Adipocyte (in vitro differentiated cells): ENCODE results near the gene MRPL45.
"Not testable (repeated sequence)": the region's sequence is repeated elsewhere in the genome, so short reads cannot be mapped to it uniquely, and the experiment has no call there.

Source experiments
- DNase-seq: peaks from one replicate; pipeline ENCODE4 v3.0.0-alpha.2; 2015; ENCODE audit warnings: low read depth
- H3K27me3 ChIP-seq: replicated peaks from 2 replicates; pipeline ENCODE4 v1.7.0; 2013; ENCODE audit warnings: mild to moderate bottlenecking, low read length, moderate library complexity; ENCODE audit not compliant: control insufficient read depth, insufficient read depth
- H3K36me3 ChIP-seq: 2 replicates; pipeline ENCODE4 v1.7.0; 2013; ENCODE audit warnings: low read length, mild to moderate bottlenecking, moderate library complexity; ENCODE audit not compliant: control insufficient read depth, insufficient read depth, severe bottlenecking
- H3K4me1 ChIP-seq: 2 replicates; pipeline ENCODE4 v1.7.0; 2013; ENCODE audit warnings: mild to moderate bottlenecking, low read length, moderate library complexity; ENCODE audit not compliant: control insufficient read depth, insufficient read depth
- H3K4me3 ChIP-seq: 2 replicates; pipeline ENCODE4 v1.7.0; 2013; ENCODE audit warnings: mild to moderate bottlenecking, low read length, moderate library complexity
- H3K9ac ChIP-seq: 2 replicates; pipeline ENCODE4 v1.7.0; 2013; ENCODE audit warnings: mild to moderate bottlenecking, low read length, moderate library complexity
- H3K9me3 ChIP-seq: 2 replicates; pipeline ENCODE4 v1.7.0; 2013; ENCODE audit warnings: mild to moderate bottlenecking, low read length, moderate library complexity; ENCODE audit not compliant: control insufficient read depth

The MRPL45 gene

DNA sequence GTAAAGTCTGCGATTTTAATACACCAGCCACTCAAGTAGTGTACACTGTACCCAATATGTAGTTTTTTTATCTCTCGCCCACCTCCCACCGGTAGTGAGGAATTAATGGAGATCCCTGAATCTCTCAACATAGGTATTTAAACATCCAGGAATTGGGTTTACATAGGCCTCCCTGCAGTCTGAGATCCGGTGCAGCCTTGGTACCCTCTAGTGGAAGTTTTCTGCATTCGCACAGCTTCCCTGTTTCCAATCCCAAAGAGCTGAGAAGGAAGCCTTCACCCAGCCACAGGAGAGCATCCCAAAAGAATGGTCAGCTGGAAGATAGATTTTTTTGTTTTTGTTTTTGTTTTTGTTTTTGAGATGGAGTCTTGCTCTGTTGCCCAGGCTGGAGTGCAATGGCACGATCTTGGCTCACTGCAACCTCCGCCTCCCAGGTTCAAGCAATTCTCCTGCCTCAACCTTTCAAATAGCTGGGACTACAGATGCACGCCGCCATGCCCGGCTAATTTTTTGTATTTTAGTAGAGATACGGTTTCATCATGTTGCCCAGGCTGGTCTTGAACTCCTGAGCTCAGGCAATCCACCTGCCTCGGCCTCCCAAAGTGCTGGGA, 8.6 kb upstream of the MRPL45 start:
- H3K9me3 ChIP-seq, H3K4me3 ChIP-seq, H3K4me1 ChIP-seq, H3K36me3 ChIP-seq, H3K9ac ChIP-seq, H3K27me3 ChIP-seq: not testable (repeated sequence)
- DNase-seq: peak; percentile 56

DNA sequence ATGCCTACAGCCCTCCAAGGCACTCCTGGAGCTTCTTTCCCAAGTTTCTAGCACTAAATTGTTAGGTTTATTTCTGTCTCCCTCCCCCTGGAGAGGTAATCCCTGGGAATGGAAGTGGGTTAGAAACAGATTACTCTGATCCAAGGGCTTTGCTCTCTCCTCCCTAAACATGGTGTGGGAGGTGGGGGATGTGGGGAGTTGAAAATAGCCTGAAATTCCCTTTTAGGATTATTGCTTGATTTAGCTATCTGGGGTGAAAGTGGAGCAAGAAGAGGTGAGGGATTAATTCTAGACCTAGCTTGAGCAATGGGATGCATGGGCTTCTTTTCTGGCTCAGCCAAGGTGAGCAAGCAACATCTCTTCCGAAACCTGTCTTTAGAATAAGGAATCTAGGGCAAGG, 7.2 kb upstream of the MRPL45 start:
- H3K4me3 ChIP-seq, DNase-seq, H3K9ac ChIP-seq, H3K4me1 ChIP-seq, H3K36me3 ChIP-seq, H3K9me3 ChIP-seq, H3K27me3 ChIP-seq: not testable (repeated sequence)

GRCh38 chr17:38295602-38296365, 1.2 kb upstream of the MRPL45 start:
- H3K4me1 ChIP-seq, H3K9me3 ChIP-seq, DNase-seq, H3K27me3 ChIP-seq, H3K36me3 ChIP-seq: not testable (repeated sequence)
- Histone ChIP-seq H3K4me3 (peak overlapping the region; percentile 63), H3K9ac (peak overlapping the region; percentile 66)

DNA sequence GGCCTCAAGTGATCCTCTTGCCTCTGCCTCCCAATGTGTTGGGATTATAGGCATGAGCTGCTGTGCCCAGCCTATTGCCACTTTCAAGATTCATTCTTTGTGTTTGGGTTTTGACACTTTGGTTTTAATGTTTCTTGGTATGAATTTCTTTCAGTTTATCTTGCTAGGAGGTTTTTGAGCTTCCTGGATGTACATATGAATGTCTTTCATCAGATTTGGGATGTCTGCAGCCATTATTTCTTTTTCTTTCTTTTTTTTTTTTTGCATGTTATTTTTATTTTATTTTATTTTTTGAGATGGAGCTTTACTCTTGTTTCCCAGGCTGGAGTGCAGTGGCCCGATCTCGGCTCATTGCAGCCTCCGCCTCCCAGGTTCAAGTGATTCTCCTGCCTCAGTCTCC, 18.5 kb downstream of the MRPL45 start:
- no peak overlapping the region for H3K4me3 ChIP-seq
- H3K27me3 ChIP-seq: no peaks in the 10 kb centered on the region
- H3K9me3 ChIP-seq: no peaks in the 10 kb centered on the region
- no peak for DNase-seq
- H3K36me3 ChIP-seq: peaks cover 20% of the 10 kb centered on the region
- no peak overlapping the region for H3K9ac ChIP-seq
- H3K4me1 ChIP-seq: no peaks in the 10 kb centered on the region

- H3K4me3 ChIP-seq: no peak overlapping the region
- no peaks in the 10 kb centered on the region for H3K4me1 ChIP-seq
- no peak for DNase-seq
- no peaks in the 10 kb centered on the region for H3K9me3 ChIP-seq
- no peaks in the 10 kb centered on the region for H3K27me3 ChIP-seq
- H3K9ac ChIP-seq: no peak overlapping the region
- peaks cover 22% of the 10 kb centered on the region for H3K36me3 ChIP-seq
These were observed 20.1 kb downstream of the MRPL45 start for GRCh38 chr17:38317081-38317480.

DNA sequence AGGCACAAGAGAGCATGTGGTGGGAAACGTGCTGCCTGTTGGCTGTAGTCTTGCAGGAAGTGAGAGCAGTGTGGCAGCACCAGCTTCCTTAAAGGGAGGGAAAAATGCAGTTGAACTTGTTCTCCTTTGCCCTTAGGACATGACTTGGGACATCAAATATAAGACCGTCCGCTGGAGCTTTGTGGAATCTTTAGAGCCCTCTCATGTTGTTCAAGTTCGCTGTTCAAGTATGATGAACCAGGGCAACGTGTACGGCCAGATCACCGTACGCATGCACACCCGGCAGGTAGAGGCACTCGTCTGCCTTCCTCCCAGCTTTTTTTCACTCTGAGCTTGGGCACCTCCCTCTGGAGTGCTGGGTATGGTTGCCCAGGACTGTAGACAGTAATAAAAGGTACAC, 23.5 kb downstream of the MRPL45 start:
- Histone ChIP-seq H3K9me3 (no peaks in the 10 kb centered on the region), H3K9ac (no peak overlapping the region), H3K4me3 (no peak overlapping the region), H3K36me3 (peaks cover 27% of the 10 kb centered on the region), H3K4me1 (peaks cover 17% of the 10 kb centered on the region), H3K27me3 (no peaks in the 10 kb centered on the region)
- DNase-seq: no peak

DNA sequence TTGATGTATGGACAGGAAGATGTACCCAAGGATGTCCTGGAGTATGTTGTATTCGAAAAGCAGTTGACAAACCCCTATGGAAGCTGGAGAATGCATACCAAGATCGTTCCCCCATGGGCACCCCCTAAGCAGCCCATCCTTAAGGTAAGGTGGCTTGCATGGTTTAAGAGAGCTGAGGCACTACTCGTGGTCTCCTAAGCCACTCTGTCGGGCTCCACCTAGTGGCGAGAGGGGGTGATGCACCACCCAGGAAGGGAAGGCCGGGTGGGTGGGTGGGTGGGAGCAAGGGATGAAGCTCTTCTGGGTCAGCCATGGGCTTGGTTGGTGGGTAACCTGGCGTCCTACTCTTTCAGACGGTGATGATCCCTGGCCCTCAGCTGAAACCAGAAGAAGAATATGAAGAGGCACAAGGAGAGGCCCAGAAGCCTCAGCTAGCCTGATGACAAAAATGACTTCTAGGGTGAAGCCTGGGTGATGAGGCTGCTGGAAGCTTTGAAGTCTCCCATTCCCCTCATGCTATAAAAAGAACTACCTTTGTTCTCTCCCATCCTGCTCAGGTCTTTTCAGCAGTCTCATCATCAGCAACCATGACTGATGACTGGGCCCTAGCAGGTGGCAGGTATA, 25.3 kb downstream of the MRPL45 start:
- Histone ChIP-seq H3K36me3 (peaks cover 27% of the 10 kb centered on the region), H3K27me3 (no peaks in the 10 kb centered on the region)

GRCh38 chr17:38322897-38323296, 25.9 kb downstream of the MRPL45 start:
- Histone ChIP-seq H3K36me3 (peaks cover 27% of the 10 kb centered on the region), H3K4me1 (peaks cover 21% of the 10 kb centered on the region), H3K4me3 (no peak overlapping the region), H3K9me3 (no peaks in the 10 kb centered on the region), H3K27me3 (no peaks in the 10 kb centered on the region), H3K9ac (no peak overlapping the region)
- no peak for DNase-seq

More for the DNA sequence above, 25.3 kb downstream of the MRPL45 start:
- Histone ChIP-seq H3K9ac (no peak overlapping the region), H3K9me3 (no peaks in the 10 kb centered on the region), H3K4me1 (peaks cover 21% of the 10 kb centered on the region), H3K4me3 (no peak overlapping the region)
- DNase-seq: peak; percentile 80

- peaks cover 21% of the 10 kb centered on the region for H3K4me1 ChIP-seq
- H3K9me3 ChIP-seq: no peaks in the 10 kb centered on the region
- no peak overlapping the region for H3K4me3 ChIP-seq
- no peak for DNase-seq
- peaks cover 27% of the 10 kb centered on the region for H3K36me3 ChIP-seq
- H3K27me3 ChIP-seq: peaks cover 4% of the 10 kb centered on the region
- H3K9ac ChIP-seq: no peak overlapping the region
These were observed 27.3 kb downstream of the MRPL45 start for GRCh38 chr17:38324141-38324697.

- H3K9me3 ChIP-seq: no peaks in the 10 kb centered on the region
- no peak for DNase-seq
- H3K9ac ChIP-seq: no peak overlapping the region
- H3K4me3 ChIP-seq: no peak overlapping the region
- H3K36me3 ChIP-seq: peaks cover 22% of the 10 kb centered on the region
- peaks cover 8% of the 10 kb centered on the region for H3K27me3 ChIP-seq
- peaks cover 21% of the 10 kb centered on the region for H3K4me1 ChIP-seq
These were observed 27.8 kb downstream of the MRPL45 start for GRCh38 chr17:38324772-38325171.

- H3K9me3 ChIP-seq: no peaks in the 10 kb centered on the region
These were observed 28.4 kb downstream of the MRPL45 start for GRCh38 chr17:38325221-38325851.

More at GRCh38 chr17:38325221-38325851, 28.4 kb downstream of the MRPL45 start:
- H3K4me1 ChIP-seq: peaks cover 21% of the 10 kb centered on the region
- H3K4me3 ChIP-seq: no peak overlapping the region
- peaks cover 19% of the 10 kb centered on the region for H3K36me3 ChIP-seq
- H3K27me3 ChIP-seq: peaks cover 14% of the 10 kb centered on the region
- peak; percentile 33 for DNase-seq
- H3K9ac ChIP-seq: no peak overlapping the region
